Measurements from ENCODE around the gene XRCC6. TPM values are rescaled to one million over a fixed set of nuclear protein-coding genes. Genes with fewer than 3 reads are reported as not detected.
"Not testable (repeated sequence)": the region's sequence is repeated elsewhere in the genome, so short reads cannot be mapped to it uniquely, and the experiment has no call there.

The XRCC6 gene
- total RNA-seq (2014; rRNA removed; shearing (Covaris generic)) = 528 and 532 TPM in 2 replicates

DNA sequence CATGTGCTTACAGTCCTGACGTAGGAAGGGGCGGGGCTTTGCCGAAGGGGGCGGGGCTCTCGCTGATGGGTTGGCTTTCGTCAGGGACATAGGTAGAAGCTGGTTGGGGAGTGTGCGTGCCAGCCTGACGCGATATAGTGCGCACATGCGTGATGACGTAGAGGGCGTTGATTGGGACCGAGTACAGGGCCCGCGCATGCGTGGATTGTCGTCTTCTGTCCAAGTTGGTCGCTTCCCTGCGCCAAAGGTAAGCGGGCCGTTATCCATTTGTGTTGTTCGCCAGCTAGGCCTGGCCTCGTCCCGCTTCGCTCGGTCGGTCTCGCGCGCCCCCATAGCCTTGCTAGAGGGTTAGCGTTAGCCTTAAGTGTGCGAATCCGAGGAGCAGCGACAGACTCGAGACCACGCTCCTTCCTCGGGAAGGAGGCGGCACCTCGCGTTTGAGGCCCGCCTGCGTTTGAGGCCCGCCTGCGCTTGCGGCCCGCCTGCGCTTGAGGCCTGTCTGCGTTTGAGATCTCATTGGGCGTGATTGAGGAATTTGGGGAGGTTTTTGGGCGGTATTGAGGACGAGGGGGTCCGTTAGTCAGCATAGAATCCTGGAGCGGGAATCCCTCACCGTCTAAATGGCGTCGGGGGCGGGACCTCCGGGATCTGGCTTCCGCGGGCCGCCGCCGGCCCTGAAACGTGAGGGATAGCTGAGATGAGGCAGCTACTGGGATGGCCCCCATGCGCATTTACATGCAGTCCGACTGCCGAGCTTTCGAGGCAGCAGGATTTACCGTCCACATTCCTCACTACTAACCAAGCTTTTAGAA lies at the start of gene XRCC6:
Gene XRCC6, plus strand, starts transcription at position 197 of the 812 bp plus-strand sequence. CDS start 710 bp downstream, outside the sequence.
- peaks cover 10% of the 10 kb centered on the region for H3K4me1 ChIP-seq
- peaks cover 39% of the 10 kb centered on the region for H3K36me3 ChIP-seq
- peak; percentile 99 for DNase-seq

DNA sequence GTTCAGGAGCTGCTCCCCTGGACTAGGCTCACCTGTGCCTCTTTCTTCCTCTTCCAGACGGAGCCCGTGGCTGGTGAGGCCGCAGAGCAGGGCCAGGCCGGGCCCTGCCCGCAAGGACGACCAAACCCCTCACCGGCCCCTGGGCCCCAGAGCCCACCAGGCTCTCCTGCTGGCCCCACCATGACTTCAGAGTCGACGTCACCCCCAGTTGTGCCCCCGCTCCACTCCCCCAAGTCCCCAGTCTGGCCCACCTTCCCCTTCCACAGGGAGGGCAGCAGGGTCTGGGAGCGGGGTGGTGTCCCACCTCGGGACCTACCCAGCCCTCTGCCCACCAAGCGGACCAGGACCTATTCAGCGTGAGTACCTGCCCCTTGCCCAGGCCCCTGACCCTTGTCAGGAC lies 49.3 kb upstream of the XRCC6 start:
- H3K27ac ChIP-seq = no peak overlapping the region
- no peak overlapping the region for H3K4me3 ChIP-seq
- no peaks in the 10 kb centered on the region for H3K36me3 ChIP-seq
- H3K9me3 ChIP-seq (replicated peaks) = no peaks in the 10 kb centered on the region
- no peaks in the 10 kb centered on the region for H3K4me1 ChIP-seq
- DNase-seq = no peak
- no peaks in the 10 kb centered on the region for H3K27me3 ChIP-seq

More for the DNA sequence above, at the start of gene XRCC6:
- Histone ChIP-seq H3K27ac (peak within 1 kb of the TSS; percentile 92), H3K4me3 (peak within 1 kb of the TSS; percentile 93), H3K27me3 (no peaks in the 10 kb centered on the region), H3K9me3 (replicated peaks) (no peaks in the 10 kb centered on the region)

DNA sequence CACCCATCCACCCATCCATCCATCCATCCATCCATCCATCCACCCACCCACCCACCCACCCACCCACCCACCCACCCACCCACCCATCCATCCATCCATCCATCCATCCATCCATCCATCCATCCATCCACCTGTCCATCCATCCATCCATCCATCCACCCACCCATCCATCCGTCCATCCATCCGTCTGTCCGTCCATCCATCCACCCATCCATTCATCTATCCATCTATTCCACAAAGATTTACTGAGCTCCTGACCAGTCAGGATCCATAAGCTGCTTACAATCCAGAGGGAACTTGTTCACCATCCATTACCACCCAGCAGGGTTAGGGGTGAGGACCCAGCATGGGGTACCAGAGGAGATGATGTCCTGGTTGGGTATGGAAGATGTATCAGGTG lies 48.8 kb upstream of the XRCC6 start:
- DNase-seq, H3K4me3 ChIP-seq: not testable (repeated sequence)

DNA sequence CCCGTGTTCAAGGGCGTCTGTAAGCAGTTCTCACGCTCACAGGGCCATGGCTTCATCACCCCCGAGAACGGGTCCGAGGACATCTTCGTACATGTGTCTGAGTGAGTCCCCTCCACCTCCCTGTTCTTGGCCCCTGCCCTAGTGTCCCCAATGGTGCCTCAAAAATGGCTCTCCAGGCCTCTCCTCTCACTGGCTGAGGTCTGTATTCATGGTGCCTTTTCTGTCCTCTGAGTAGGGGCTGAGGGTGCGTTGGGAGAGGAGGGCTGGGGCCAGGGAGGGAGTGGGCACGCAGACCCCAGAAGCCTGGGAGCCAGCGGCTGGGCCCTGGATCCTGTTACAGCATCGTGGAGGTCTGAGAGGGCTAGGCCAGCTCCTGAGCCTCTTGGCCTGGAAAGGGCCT lies 47.4 kb upstream of the XRCC6 start:
- Histone ChIP-seq H3K27me3 (no peaks in the 10 kb centered on the region), H3K9me3 (replicated peaks) (no peaks in the 10 kb centered on the region), H3K4me3 (no peak overlapping the region), H3K36me3 (no peaks in the 10 kb centered on the region), H3K4me1 (no peaks in the 10 kb centered on the region), H3K27ac (no peak overlapping the region)
- no peak for DNase-seq

More for the DNA sequence above, 48.8 kb upstream of the XRCC6 start:
- H3K4me1 ChIP-seq; H3K36me3 ChIP-seq; H3K27ac ChIP-seq; H3K9me3 ChIP-seq (replicated peaks); H3K27me3 ChIP-seq: not testable (repeated sequence)

DNA sequence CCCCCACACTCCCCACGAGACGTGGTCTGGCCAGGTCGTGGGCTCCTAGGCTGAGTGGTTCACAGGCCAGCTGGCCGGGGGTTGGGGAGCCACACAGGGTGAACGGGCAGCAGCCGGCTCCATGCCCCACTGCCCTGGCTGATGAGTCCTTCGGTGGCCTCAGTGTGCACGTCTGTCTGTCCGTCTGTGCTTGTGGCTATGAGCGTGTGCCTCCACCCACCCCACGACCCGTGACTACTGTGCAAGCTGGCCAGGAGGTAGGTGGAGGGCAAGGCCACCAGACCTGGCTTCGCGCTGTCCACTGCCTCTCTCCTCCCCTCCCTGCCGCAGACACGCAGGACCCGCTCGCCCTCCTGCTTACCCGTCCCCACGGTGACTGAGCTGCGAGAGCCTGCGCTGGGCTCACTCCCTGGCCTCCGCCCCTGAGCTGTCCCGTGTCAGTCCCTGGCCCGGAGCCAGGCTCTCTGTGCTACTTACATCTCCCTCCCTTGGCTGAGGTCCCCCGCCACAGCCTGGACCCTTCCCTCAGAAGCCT lies 46.2 kb upstream of the XRCC6 start:
- H3K9me3 ChIP-seq (replicated peaks) = no peaks in the 10 kb centered on the region
- no peaks in the 10 kb centered on the region for H3K27me3 ChIP-seq
- H3K36me3 ChIP-seq = no peaks in the 10 kb centered on the region
- DNase-seq = no peak
- no peak overlapping the region for H3K4me3 ChIP-seq
- no peak overlapping the region for H3K27ac ChIP-seq
- no peaks in the 10 kb centered on the region for H3K4me1 ChIP-seq

DNA sequence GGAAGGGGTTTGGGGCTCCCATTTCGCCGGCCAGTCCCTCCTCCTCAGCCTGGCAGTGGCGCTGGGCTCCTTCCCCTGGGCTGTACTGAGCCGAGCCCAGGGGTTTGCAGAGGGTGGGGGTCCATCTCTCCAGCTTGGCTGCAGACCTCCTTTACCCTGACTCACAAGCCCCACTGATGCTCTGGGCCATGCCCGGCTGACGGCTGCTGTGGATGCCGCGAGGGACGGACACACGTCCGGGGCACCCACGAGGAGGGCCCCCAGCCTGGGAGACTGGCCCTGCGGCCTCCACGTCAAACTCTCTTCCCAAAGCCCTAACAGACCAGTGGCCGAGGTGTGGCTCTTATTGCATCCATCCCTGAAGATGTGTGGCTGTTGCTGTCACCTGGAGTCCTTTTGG lies 45.6 kb upstream of the XRCC6 start:
- Histone ChIP-seq H3K27me3 (no peaks in the 10 kb centered on the region), H3K4me3 (no peak overlapping the region), H3K27ac (no peak overlapping the region), H3K36me3 (no peaks in the 10 kb centered on the region), H3K9me3 (replicated peaks) (no peaks in the 10 kb centered on the region), H3K4me1 (no peaks in the 10 kb centered on the region)
- no peak for DNase-seq

DNA sequence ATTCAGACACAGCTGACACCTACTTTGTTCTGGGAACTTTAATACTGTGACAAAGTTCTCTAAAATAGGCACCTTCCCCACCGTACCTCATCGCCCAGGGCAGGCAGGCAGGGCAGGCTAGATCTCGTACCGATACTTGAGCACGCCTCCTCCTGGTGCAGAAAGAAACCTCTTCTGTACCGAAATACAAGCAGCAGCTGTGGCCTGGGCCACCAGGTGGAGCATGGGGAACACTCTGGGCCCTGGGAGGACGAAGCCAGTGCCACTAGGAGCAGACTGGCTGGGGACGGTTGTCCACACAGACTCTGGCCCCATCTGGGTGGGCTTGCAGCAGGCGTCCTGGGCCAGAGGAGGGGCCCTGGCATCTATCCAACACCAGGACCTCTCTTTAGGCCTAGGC lies 44.2 kb upstream of the XRCC6 start:
- no peak overlapping the region for H3K4me3 ChIP-seq
- no peaks in the 10 kb centered on the region for H3K36me3 ChIP-seq
- no peaks in the 10 kb centered on the region for H3K4me1 ChIP-seq
- H3K27me3 ChIP-seq = no peaks in the 10 kb centered on the region
- DNase-seq = peak; percentile 47 to 59
- H3K27ac ChIP-seq = no peak overlapping the region
- H3K9me3 ChIP-seq (replicated peaks) = no peaks in the 10 kb centered on the region

DNA sequence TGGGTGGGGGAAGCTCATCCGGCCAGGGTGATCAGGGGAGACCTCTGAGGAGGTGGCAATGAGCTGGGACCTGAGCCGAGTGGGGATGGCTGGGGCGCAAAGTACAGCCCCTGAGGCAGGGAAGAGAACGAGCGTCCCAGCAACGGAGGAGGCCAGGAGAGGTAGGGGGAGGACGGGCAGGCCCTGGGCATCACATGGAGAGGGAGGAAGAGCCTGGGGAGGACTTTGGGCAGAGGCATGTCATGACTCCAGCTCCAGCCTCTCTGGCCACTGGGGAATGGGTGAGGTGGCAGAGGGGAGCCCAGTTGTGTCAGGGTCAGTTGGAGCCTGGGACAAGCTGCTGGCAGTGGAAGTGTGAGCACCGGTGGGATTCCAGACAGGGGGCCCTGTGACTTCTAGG lies 43.0 kb upstream of the XRCC6 start:
- Histone ChIP-seq H3K27ac (no peak overlapping the region), H3K36me3 (no peaks in the 10 kb centered on the region), H3K27me3 (no peaks in the 10 kb centered on the region), H3K4me1 (no peaks in the 10 kb centered on the region), H3K4me3 (no peak overlapping the region), H3K9me3 (replicated peaks) (no peaks in the 10 kb centered on the region)
- DNase-seq = no peak

DNA sequence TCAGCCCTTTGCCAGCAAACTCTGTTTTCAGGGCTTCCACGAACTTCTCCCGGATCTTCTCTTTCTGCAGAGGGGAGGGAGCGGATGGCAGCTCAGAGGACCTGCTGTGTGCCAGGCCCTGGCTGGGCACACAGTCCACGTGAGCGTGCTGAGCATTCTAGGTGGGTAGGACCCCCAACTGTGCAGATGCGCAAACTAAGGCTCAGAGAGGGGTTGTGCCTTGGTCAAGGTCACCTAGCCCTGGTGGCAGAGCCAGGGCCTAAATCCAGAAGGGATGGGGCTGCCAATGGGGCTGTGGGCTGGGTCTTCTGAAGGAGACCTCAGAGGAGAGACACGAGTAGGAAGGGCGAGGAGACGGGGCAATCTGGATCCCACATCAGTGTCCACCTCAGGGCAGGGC lies 42.3 kb upstream of the XRCC6 start:
- H3K4me1 ChIP-seq = no peaks in the 10 kb centered on the region
- no peak for DNase-seq
- no peaks in the 10 kb centered on the region for H3K9me3 ChIP-seq (replicated peaks)
- no peaks in the 10 kb centered on the region for H3K27me3 ChIP-seq
- H3K36me3 ChIP-seq = no peaks in the 10 kb centered on the region
- no peak overlapping the region for H3K4me3 ChIP-seq
- H3K27ac ChIP-seq = no peak overlapping the region

DNA sequence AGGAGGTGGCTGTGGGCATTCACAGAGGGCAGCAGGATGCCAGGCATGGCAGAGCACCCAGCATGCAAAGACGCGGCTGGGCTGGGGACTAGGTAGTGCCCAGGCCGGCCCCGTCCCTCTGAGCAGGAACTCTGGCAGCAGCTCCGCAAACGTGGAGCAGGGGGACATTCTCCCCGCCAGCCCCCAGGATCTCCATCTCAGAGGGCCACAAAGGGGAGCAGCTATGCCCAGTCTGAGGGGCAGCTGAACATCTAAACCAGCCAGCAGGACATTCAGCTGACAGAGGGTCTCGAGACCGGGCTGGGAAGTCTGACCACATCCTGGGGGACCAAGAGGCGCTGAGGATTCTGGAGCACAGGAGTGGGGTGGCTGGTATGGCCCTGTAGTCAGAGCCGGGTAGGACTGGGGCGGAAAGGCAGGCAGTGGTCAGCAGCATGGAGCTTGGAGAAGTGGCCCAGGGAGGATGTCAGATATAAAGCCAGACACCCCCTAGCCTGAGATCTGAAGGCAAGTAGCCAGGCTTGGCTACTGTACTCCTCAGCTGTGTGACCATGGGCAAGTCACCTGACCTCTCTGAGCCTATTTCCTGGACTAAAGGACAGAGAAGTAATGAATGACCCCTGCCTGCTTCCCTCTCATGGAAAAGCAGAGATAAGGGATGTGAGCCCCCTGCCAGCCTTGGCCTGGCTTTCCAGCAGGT lies 41.6 kb upstream of the XRCC6 start:
- H3K36me3 ChIP-seq = no peaks in the 10 kb centered on the region
- no peaks in the 10 kb centered on the region for H3K9me3 ChIP-seq (replicated peaks)
- DNase-seq = no peak
- H3K27ac ChIP-seq = no peak overlapping the region
- H3K4me1 ChIP-seq = no peaks in the 10 kb centered on the region
- H3K4me3 ChIP-seq = no peak overlapping the region
- H3K27me3 ChIP-seq = no peaks in the 10 kb centered on the region

DNA sequence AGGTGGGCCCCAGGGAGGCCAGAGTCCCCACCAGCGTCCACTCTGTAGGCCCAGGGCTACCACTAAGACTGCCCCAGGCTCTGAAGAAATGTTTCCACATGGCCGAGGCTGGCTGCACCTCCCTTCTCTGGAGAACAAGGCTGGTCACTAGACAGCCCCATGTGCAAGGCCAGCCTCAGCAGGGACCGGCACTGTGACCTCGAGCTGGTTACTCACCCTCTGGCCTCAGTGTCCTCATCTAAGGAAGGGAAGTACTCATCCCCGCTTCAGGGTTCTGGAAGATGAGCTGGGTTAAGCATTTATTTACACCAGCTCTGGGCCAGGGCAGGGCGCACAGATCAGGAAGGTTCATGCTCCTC lies 41.1 kb upstream of the XRCC6 start:
- H3K36me3 ChIP-seq = no peaks in the 10 kb centered on the region
- no peaks in the 10 kb centered on the region for H3K4me1 ChIP-seq
- H3K27me3 ChIP-seq = no peaks in the 10 kb centered on the region
- H3K27ac ChIP-seq = no peak overlapping the region
- no peaks in the 10 kb centered on the region for H3K9me3 ChIP-seq (replicated peaks)
- no peak overlapping the region for H3K4me3 ChIP-seq
- no peak for DNase-seq

DNA sequence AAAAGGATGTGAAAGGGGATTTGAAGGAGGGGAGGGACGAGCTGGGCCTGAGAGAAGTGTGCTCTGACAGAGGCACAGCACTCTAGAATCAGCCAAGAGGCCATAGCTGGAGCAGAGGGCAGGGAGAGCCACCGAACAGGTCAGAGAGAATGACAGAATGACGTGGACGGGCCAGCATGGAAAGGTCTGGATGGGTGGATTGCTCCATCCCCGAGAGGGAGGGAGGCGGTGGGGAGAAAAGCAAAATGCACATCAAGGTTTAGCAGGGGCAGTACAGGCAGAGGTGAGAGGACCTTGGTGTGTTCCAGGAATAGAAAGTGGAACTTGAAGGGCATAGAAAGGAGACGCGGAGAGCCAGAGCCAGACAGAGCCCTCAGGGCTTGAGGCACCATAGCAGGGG lies 38.4 kb upstream of the XRCC6 start:
- no peaks in the 10 kb centered on the region for H3K9me3 ChIP-seq (replicated peaks)
- DNase-seq = no peak
- H3K4me1 ChIP-seq = no peaks in the 10 kb centered on the region
- H3K27ac ChIP-seq = no peak overlapping the region
- no peaks in the 10 kb centered on the region for H3K27me3 ChIP-seq
- H3K36me3 ChIP-seq = no peaks in the 10 kb centered on the region
- no peak overlapping the region for H3K4me3 ChIP-seq

DNA sequence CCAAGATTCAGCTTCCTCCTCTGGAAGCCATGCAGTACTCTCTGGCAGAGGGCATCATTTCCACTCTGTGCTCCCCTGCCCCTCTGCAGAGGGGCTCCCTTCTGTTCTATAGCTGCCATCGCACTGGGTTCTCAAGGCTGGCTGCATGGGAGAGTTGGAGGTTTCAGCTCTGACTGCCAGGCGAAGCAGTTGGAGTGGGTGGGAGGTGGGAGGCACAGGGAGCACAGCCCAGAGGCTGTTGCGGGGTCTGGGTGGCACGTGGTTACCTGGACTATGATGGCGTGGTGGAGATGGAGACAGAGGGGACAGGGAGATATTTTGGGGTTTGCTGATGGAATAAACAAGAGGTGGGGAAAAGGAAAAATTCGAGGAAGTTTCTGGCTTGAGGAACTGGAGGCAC lies 36.2 kb upstream of the XRCC6 start:
- H3K4me3 ChIP-seq = no peak overlapping the region

DNA sequence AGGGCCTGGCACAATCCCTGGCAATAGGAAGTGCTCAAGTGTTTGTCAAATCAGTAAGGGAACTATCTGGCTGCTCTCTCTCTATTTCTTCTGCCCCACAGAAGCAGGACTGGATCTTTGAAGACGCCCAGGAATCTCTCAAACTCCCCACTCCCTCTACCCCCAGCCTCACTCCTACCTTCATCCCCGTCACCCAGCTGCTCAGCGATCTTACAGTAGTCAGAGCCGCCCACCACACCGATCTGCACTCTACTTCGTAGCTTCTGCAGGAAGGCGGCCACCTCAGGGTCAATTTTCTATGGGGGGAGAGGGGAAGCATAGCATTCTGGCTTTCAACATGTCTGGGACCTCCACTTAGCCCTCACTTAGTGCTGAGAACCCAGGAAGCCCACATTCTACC lies 35.2 kb upstream of the XRCC6 start:
- no peak for DNase-seq
- no peaks in the 10 kb centered on the region for H3K27me3 ChIP-seq
- no peaks in the 10 kb centered on the region for H3K36me3 ChIP-seq
- no peak overlapping the region for H3K27ac ChIP-seq
- H3K4me1 ChIP-seq = no peaks in the 10 kb centered on the region
- no peaks in the 10 kb centered on the region for H3K9me3 ChIP-seq (replicated peaks)
- no peak overlapping the region for H3K4me3 ChIP-seq

More for the DNA sequence above, 36.2 kb upstream of the XRCC6 start:
- no peaks in the 10 kb centered on the region for H3K27me3 ChIP-seq
- H3K4me1 ChIP-seq = no peaks in the 10 kb centered on the region
- no peak for DNase-seq
- no peak overlapping the region for H3K27ac ChIP-seq
- H3K36me3 ChIP-seq = no peaks in the 10 kb centered on the region
- H3K9me3 ChIP-seq (replicated peaks) = no peaks in the 10 kb centered on the region

DNA sequence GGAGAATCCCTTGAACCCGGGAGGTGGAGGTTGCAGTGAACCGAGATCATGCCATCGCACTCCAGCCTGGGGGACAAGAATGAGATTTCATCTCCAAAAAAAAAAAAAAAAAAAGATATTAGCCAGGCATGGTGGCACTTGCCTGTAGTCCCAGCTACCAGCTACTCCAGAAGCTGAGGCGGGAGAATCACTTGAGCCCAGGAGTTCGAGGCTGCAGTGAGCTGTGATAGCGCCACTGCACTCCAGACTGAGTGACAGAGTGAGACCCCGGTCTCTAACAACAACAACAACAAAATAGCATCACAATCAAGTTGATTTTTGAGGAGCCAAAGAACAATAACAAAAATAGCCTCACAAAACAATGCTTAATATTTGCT lies 33.8 kb upstream of the XRCC6 start:
- Histone ChIP-seq H3K27ac (no peak overlapping the region), H3K4me3 (no peak overlapping the region), H3K9me3 (replicated peaks) (no peaks in the 10 kb centered on the region), H3K27me3 (no peaks in the 10 kb centered on the region), H3K4me1 (no peaks in the 10 kb centered on the region), H3K36me3 (no peaks in the 10 kb centered on the region)
- DNase-seq = no peak
